H9 (cell line): Measurements from ENCODE around the gene DARS1. TPM values are rescaled to one million over a fixed set of nuclear protein-coding genes. Genes with fewer than 3 reads are reported as not detected.

Experiments
- DNase-seq: peaks from one replicate; pipeline ENCODE4 v3.0.0-alpha.2; 2017
- H2AFZ ChIP-seq: one replicate; pipeline ENCODE4 v1.6.1; 2013; ENCODE audit warnings: mild to moderate bottlenecking, low read length, control low read depth, moderate library complexity
- H2AK5ac ChIP-seq: 2 replicates; pipeline ENCODE4 v1.6.1; 2013; ENCODE audit warnings: low read length, control low read depth, mixed read lengths; ENCODE audit not compliant: insufficient read length
- H2BK120ac ChIP-seq: one replicate; pipeline ENCODE4 v1.6.1; 2013; ENCODE audit warnings: low read depth, mild to moderate bottlenecking, low read length, control low read depth, inconsistent platforms; ENCODE audit not compliant: poor library complexity, severe bottlenecking
- H2BK12ac ChIP-seq: 2 replicates; pipeline ENCODE4 v1.6.1; 2013; ENCODE audit warnings: low read length, control low read depth, mixed read lengths, low read depth; ENCODE audit not compliant: insufficient read length
- H2BK15ac ChIP-seq: 2 replicates; pipeline ENCODE4 v1.6.1; 2013; ENCODE audit warnings: low read depth, low read length, control low read depth
- H2BK20ac ChIP-seq: one replicate; pipeline ENCODE4 v1.6.1; 2013; ENCODE audit warnings: low read depth, mild to moderate bottlenecking, low read length, control low read depth, inconsistent platforms; ENCODE audit not compliant: poor library complexity, severe bottlenecking
- H2BK5ac ChIP-seq: 2 replicates; pipeline ENCODE4 v1.6.1; 2013; ENCODE audit warnings: low read length, control low read depth, mixed read lengths; ENCODE audit not compliant: insufficient read length
- H3K14ac ChIP-seq: 2 replicates; pipeline ENCODE4 v1.6.1; 2013; ENCODE audit warnings: low read length, control low read depth; ENCODE audit not compliant: insufficient read depth
- H3K18ac ChIP-seq: 2 replicates; pipeline ENCODE4 v1.6.1; 2013; ENCODE audit warnings: low read depth, mild to moderate bottlenecking, mixed read lengths, low read length, control low read depth; ENCODE audit not compliant: insufficient read length
- H3K23ac ChIP-seq: 2 replicates; pipeline ENCODE4 v1.6.1; 2013; ENCODE audit warnings: low read length, control low read depth, mixed read lengths, low read depth; ENCODE audit not compliant: insufficient read length
- H3K23me2 ChIP-seq: 2 replicates; pipeline ENCODE4 v1.6.1; 2013; ENCODE audit warnings: low read depth, mild to moderate bottlenecking, mixed read lengths, low read length, control low read depth; ENCODE audit not compliant: insufficient read length, poor library complexity, severe bottlenecking
- H3K27ac ChIP-seq: 2 replicates; pipeline ENCODE4 v1.5.1; 2013; ENCODE audit warnings: low read length, control low read depth, mixed read lengths, low read depth; ENCODE audit not compliant: insufficient read length
- H3K27me3 ChIP-seq: 2 replicates; pipeline ENCODE4 v1.6.1; 2013; ENCODE audit warnings: low read length, control low read depth, inconsistent platforms; ENCODE audit not compliant: insufficient read depth
- H3K4ac ChIP-seq: 2 replicates; pipeline ENCODE4 v1.6.1; 2013; ENCODE audit warnings: low read depth, mild to moderate bottlenecking, control low read depth, inconsistent platforms, low read length, moderate library complexity
- H3K4me1 ChIP-seq: 2 replicates; pipeline ENCODE4 v1.6.1; 2013; ENCODE audit warnings: low read length, control low read depth, inconsistent platforms; ENCODE audit not compliant: insufficient read depth
- H3K4me2 ChIP-seq: 2 replicates; pipeline ENCODE4 v1.6.1; 2013; ENCODE audit warnings: low read length, control low read depth, mixed read lengths; ENCODE audit not compliant: insufficient read length, insufficient read depth
- H3K56ac ChIP-seq: 2 replicates; pipeline ENCODE4 v1.6.1; 2013; ENCODE audit warnings: low read depth, mild to moderate bottlenecking, mixed read lengths, low read length, control low read depth; ENCODE audit not compliant: insufficient read length
- H3K79me1 ChIP-seq: 2 replicates; pipeline ENCODE4 v1.6.1; 2013; ENCODE audit warnings: low read depth, mild to moderate bottlenecking, moderate library complexity, low read length, control low read depth, inconsistent platforms; ENCODE audit not compliant: insufficient read depth, poor library complexity, severe bottlenecking
- H3K79me2 ChIP-seq: 2 replicates; pipeline ENCODE4 v1.6.1; 2013; ENCODE audit warnings: low read length, control low read depth, inconsistent platforms; ENCODE audit not compliant: insufficient read depth
- H3K9ac ChIP-seq: 2 replicates; pipeline ENCODE4 v1.6.1; 2013; ENCODE audit warnings: low read length, control low read depth, mixed read lengths; ENCODE audit not compliant: insufficient read length; ENCODE audit errors: extremely low read depth
- H3K9me3 ChIP-seq: one replicate; pipeline ENCODE4 v1.6.1; 2013; ENCODE audit warnings: low read depth, low read length, inconsistent platforms; ENCODE audit not compliant: control insufficient read depth
- H3T11ph ChIP-seq: one replicate; pipeline ENCODE4 v1.6.1; 2013; ENCODE audit warnings: mild to moderate bottlenecking, low read length, control low read depth, inconsistent platforms
- H4K20me1 ChIP-seq: one replicate; pipeline ENCODE4 v1.6.1; 2013; ENCODE audit not compliant: control insufficient read depth, insufficient read length, insufficient read depth
- H4K5ac ChIP-seq: 2 replicates; pipeline ENCODE4 v1.6.1; 2013; ENCODE audit warnings: low read depth, mild to moderate bottlenecking, mixed read lengths, low read length, control low read depth; ENCODE audit not compliant: insufficient read length
- H4K8ac ChIP-seq: replicated peaks from 2 replicates; pipeline ENCODE4 v1.6.1; 2013; ENCODE audit warnings: low read length, control low read depth, mixed read lengths, low read depth; ENCODE audit not compliant: insufficient read length
- H4K91ac ChIP-seq: 2 replicates; pipeline ENCODE4 v1.6.1; 2013; ENCODE audit warnings: low read depth, mild to moderate bottlenecking, moderate library complexity, mixed read lengths, low read length, control low read depth; ENCODE audit not compliant: insufficient read length
- H3K27ac Mint-ChIP-seq, 3 experiments: 2 replicates in 2 of 3; 3 replicates in 1 of 3; pipeline ENCODE4 v1.8.0; 2020 to 2021; ENCODE audit warnings: mixed read lengths in 3 of 3, mild to moderate bottlenecking in 1 of 3, moderate library complexity in 1 of 3
- H3K27me3 Mint-ChIP-seq: 2 replicates; pipeline ENCODE4 v1.8.0; 2021; ENCODE audit warnings: low read depth, mild to moderate bottlenecking, moderate library complexity, mixed read lengths
- H3K36me3 Mint-ChIP-seq, 3 experiments: 2 replicates in 2 of 3; 3 replicates in 1 of 3; pipeline ENCODE4 v1.8.0; 2020 to 2021; ENCODE audit warnings: low read depth in 3 of 3, mixed read lengths in 3 of 3; ENCODE audit not compliant: insufficient read depth in 1 of 3
- H3K4me1 Mint-ChIP-seq, 2 experiments: 2 replicates each; pipeline ENCODE4 v1.8.0; 2020; ENCODE audit warnings: mixed read lengths in 2 of 2
- H3K4me3 Mint-ChIP-seq, 2 experiments: 2 replicates in 1 of 2; 3 replicates in 1 of 2; pipeline ENCODE4 v1.8.0; 2020 to 2021; ENCODE audit warnings: mild to moderate bottlenecking in 2 of 2, mixed read lengths in 2 of 2, moderate library complexity in 1 of 2
- H3K9me3 Mint-ChIP-seq, 2 experiments: 2 replicates in 1 of 2; 3 replicates in 1 of 2; pipeline ENCODE4 v1.8.0; 2020; ENCODE audit warnings: mild to moderate bottlenecking in 2 of 2, mixed read lengths in 2 of 2, moderate library complexity in 1 of 2
- total RNA-seq: library from RNA; stranded (reverse); gene quantifications from 2 replicates; pipeline ENCODE4 v1.2.1, GENCODE V29; 2021
- TF ChIP-seq, protein P1 (sequence below): fragments of 200-600 bp; sonication (generic); conservative IDR thresholded peaks from 3 replicates; pipeline ENCODE4 v1.8.0; 2021; ENCODE audit warnings: antibody characterized with exemption, mild to moderate bottlenecking

Gene DARS1
- total RNA-seq, 1 experiment from 2014 or later = 117 TPM

- Histone ChIP-seq H3K79me2 (no peaks in the 10 kb centered on the region), H3K56ac (no peak overlapping the region), H2AK5ac (no peak overlapping the region), H3T11ph (no peak overlapping the region), H2AFZ (no peak overlapping the region), H2BK20ac (no peak overlapping the region), H3K4me2 (no peak overlapping the region), H2BK5ac (no peak overlapping the region), H3K79me1 (no peaks in the 10 kb centered on the region), H4K91ac (no peak overlapping the region), H4K20me1 (no peaks in the 10 kb centered on the region), H3K4me1 (no peaks in the 10 kb centered on the region), H3K9ac (no peak overlapping the region), H2BK120ac (no peak overlapping the region), H4K8ac (no peak overlapping the region), H3K23me2 (no peaks in the 10 kb centered on the region), H4K5ac (no peak overlapping the region), H3K23ac (no peak overlapping the region), H2BK15ac (no peak overlapping the region), H3K14ac (no peak overlapping the region), H2BK12ac (no peak overlapping the region), H3K27ac (no peak overlapping the region), H3K18ac (no peak overlapping the region), H3K27me3 (no peaks in the 10 kb centered on the region), H3K9me3 (no peaks in the 10 kb centered on the region), H3K4ac (no peak overlapping the region)
- H3K4me3 Mint-ChIP-seq = no peak overlapping the region
- peaks cover 9 to 50% (median 47%) of the 10 kb centered on the region in 3 experiments; a peak in 6 of 7 replicates for H3K36me3 Mint-ChIP-seq
- peaks cover 0 to 7% of the 10 kb centered on the region in 2 experiments; a peak in 3 of 4 replicates for H3K4me1 Mint-ChIP-seq
- no peak overlapping the region for H3K27ac Mint-ChIP-seq
- no peak for DNase-seq
- TF ChIP-seq, protein P1, sequence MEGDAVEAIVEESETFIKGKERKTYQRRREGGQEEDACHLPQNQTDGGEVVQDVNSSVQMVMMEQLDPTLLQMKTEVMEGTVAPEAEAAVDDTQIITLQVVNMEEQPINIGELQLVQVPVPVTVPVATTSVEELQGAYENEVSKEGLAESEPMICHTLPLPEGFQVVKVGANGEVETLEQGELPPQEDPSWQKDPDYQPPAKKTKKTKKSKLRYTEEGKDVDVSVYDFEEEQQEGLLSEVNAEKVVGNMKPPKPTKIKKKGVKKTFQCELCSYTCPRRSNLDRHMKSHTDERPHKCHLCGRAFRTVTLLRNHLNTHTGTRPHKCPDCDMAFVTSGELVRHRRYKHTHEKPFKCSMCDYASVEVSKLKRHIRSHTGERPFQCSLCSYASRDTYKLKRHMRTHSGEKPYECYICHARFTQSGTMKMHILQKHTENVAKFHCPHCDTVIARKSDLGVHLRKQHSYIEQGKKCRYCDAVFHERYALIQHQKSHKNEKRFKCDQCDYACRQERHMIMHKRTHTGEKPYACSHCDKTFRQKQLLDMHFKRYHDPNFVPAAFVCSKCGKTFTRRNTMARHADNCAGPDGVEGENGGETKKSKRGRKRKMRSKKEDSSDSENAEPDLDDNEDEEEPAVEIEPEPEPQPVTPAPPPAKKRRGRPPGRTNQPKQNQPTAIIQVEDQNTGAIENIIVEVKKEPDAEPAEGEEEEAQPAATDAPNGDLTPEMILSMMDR = no peak
- H3K9me3 Mint-ChIP-seq = no peaks in the 10 kb centered on the region
- no peaks in the 10 kb centered on the region for H3K27me3 Mint-ChIP-seq
These were observed 79.7 kb downstream of the DARS1 start for GRCh38 chr2:135905679-135906078.
